Activated naive CD4-positive, alpha-beta T cell treated with anti-CD3 and anti-CD28 coated beads, Interleukin-2, amount 50 U/mL, for 24 hours (primary cell): Measurements from ENCODE around the gene NCL.
"Not testable (repeated sequence)": the region's sequence is repeated elsewhere in the genome, so short reads cannot be mapped to it uniquely, and the experiment has no call there.

Experiments
- H3K27ac Mint-ChIP-seq: one replicate; pipeline ENCODE4 v1.8.0; 2021; ENCODE audit warnings: mild to moderate bottlenecking, mixed read lengths
- H3K27me3 Mint-ChIP-seq: one replicate; pipeline ENCODE4 v1.8.0; 2021; ENCODE audit warnings: mixed read lengths
- H3K36me3 Mint-ChIP-seq: one replicate; pipeline ENCODE4 v1.8.0; 2021; ENCODE audit warnings: mixed read lengths
- H3K4me1 Mint-ChIP-seq: one replicate; pipeline ENCODE4 v1.8.0; 2021; ENCODE audit warnings: mixed read lengths
- H3K4me3 Mint-ChIP-seq: one replicate; pipeline ENCODE4 v1.8.0; 2021; ENCODE audit warnings: mild to moderate bottlenecking, mixed read lengths
- H3K9me3 Mint-ChIP-seq: one replicate; pipeline ENCODE4 v1.8.0; 2021; ENCODE audit warnings: mixed read lengths

The NCL gene

GRCh38 chr2:231408304-231408703 is 56.0 kb downstream of the NCL start:
- peaks cover 17% of the 10 kb centered on the region for H3K27me3 Mint-ChIP-seq
- not testable (repeated sequence) for H3K9me3 Mint-ChIP-seq, H3K27ac Mint-ChIP-seq, H3K4me3 Mint-ChIP-seq, H3K36me3 Mint-ChIP-seq
- peaks cover 29% of the 10 kb centered on the region for H3K4me1 Mint-ChIP-seq

GRCh38 chr2:231407686-231408085 is 56.6 kb downstream of the NCL start:
- H3K4me3 Mint-ChIP-seq, H3K27ac Mint-ChIP-seq, H3K9me3 Mint-ChIP-seq, H3K36me3 Mint-ChIP-seq: not testable (repeated sequence)
- H3K4me1 Mint-ChIP-seq, result peaks cover 29% of the 10 kb centered on the region
- peaks cover 14% of the 10 kb centered on the region for H3K27me3 Mint-ChIP-seq

DNA sequence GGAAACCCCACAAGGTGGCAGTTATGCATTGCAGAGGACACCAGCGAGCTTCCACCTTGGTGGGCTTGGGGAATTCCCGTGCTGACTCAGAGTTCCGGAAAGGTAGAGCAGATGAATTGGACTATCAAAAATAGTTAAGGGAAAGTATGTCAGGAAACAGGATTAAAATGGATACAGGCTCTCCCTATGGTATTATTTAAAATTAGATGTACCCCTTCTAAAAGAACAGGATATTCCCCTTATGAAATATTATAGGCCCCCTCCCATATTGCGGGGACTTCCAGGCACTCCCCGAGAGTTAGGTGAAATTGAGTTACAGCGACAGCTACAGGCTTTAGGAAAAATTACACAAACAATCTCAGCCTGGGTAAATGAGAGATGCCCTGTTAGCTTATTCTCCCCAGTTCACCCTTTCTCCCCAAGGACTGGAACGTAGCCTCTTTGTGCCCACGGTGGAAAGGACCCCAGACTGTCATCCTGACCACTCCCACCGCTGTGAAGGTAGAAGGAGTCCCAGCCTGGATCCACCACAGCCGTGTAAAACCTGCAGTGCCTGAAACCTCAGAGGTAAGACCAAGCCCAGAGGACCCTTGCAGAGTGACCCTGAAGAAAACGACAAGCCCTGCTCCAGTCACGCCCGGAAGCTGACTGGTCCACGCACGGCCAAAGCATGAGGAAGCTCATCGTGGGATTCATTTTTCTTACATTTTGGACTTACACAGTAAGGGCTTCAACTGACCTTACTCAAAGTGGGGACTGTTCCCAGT is 58.5 kb downstream of the NCL start:
- peaks cover 22% of the 10 kb centered on the region for H3K4me1 Mint-ChIP-seq
- not testable (repeated sequence) for H3K36me3 Mint-ChIP-seq, H3K27me3 Mint-ChIP-seq, H3K9me3 Mint-ChIP-seq
- H3K27ac Mint-ChIP-seq, result peak overlapping the region; percentile 10
- H3K4me3 Mint-ChIP-seq, result peak overlapping the region; percentile 66

DNA sequence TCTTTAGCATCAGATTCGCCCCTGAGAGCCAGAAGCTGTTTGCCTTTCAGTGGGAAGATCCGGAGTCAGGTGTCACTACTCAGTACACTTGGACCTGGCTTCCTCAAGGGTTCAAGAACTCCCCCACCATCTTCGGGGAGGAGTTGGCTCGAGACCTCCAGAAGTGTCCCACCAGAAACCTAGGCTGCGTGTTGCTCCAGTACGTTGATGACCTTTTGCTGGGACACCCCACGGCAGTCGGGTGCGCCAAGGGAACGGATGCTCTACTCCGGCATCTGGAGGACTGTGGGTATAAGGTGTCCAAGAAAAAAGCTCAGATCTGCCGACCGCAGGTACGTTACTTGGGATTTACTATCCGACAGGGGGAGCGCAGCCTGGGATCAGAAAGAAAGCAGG is 60.1 kb downstream of the NCL start:
- H3K27ac Mint-ChIP-seq, H3K4me3 Mint-ChIP-seq, H3K27me3 Mint-ChIP-seq, H3K9me3 Mint-ChIP-seq, H3K36me3 Mint-ChIP-seq: not testable (repeated sequence)
- peaks cover 22% of the 10 kb centered on the region for H3K4me1 Mint-ChIP-seq
